ENCODE data around the gene KRT23.

KRT23 gene

GRCh38 chr17:40963838-40964237, 26.4 kb upstream of the KRT23 start:
- Histone ChIP-seq H3K36me3 (ENCODE audit: control insufficient read depth, insufficient read depth, low read length, severe bottlenecking) (no peaks in the 10 kb centered on the region), H3K27me3 (replicated peaks; ENCODE audit: control insufficient read depth, insufficient read depth, low read length) (no peaks in the 10 kb centered on the region), H3K4me1 (ENCODE audit: control insufficient read depth, insufficient read depth, low read length) (no peaks in the 10 kb centered on the region), H3K9ac (ENCODE audit: low read length) (no peak overlapping the region), H3K4me3 (ENCODE audit: low read length) (no peak overlapping the region), H3K9me3 (ENCODE audit: control insufficient read depth, low read length) (no peaks in the 10 kb centered on the region)
- peak; percentile 25 for DNase-seq (ENCODE audit: low read depth)

GRCh38 chr17:40962059-40962561, 24.7 kb upstream of the KRT23 start:
- Histone ChIP-seq H3K4me1 (ENCODE audit: control insufficient read depth, insufficient read depth, low read length) (peaks cover 5% of the 10 kb centered on the region), H3K9ac (ENCODE audit: low read length) (no peak overlapping the region), H3K9me3 (ENCODE audit: control insufficient read depth, low read length) (no peaks in the 10 kb centered on the region), H3K27me3 (replicated peaks; ENCODE audit: control insufficient read depth, insufficient read depth, low read length) (no peaks in the 10 kb centered on the region), H3K4me3 (ENCODE audit: low read length) (no peak overlapping the region), H3K36me3 (ENCODE audit: control insufficient read depth, insufficient read depth, low read length, severe bottlenecking) (no peaks in the 10 kb centered on the region)
- no peak for DNase-seq (ENCODE audit: low read depth)

DNA sequence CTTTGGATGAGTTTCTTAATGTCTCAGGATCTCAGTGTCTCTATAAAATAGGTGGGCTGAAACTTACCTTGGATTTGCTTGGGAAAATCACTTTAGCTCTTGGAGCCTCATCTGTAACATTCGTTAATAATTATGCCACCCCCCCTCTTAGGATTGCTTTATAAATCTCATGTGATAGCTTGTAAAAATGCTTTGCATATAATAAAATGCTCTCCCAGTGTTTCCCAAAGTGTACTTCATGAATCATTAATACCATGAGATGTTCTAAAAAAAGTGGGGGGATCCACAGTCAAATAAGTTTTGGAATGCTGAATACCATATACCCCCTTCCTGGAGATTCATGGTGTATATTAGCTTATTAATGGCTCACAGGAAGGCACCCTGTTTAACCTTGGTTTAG, 24.1 kb upstream of the KRT23 start:
- Histone ChIP-seq H3K9me3 (ENCODE audit: control insufficient read depth, low read length) (no peaks in the 10 kb centered on the region), H3K27me3 (replicated peaks; ENCODE audit: control insufficient read depth, insufficient read depth, low read length) (no peaks in the 10 kb centered on the region), H3K9ac (ENCODE audit: low read length) (no peak overlapping the region), H3K36me3 (ENCODE audit: control insufficient read depth, insufficient read depth, low read length, severe bottlenecking) (no peaks in the 10 kb centered on the region), H3K4me1 (ENCODE audit: control insufficient read depth, insufficient read depth, low read length) (peaks cover 10% of the 10 kb centered on the region), H3K4me3 (ENCODE audit: low read length) (no peak overlapping the region)
- no peak for DNase-seq (ENCODE audit: low read depth)

- no peak for DNase-seq (ENCODE audit: low read depth)
- Histone ChIP-seq H3K9me3 (ENCODE audit: control insufficient read depth, low read length) (no peaks in the 10 kb centered on the region), H3K4me3 (ENCODE audit: low read length) (no peak overlapping the region), H3K9ac (ENCODE audit: low read length) (no peak overlapping the region), H3K4me1 (ENCODE audit: control insufficient read depth, insufficient read depth, low read length) (peaks cover 12% of the 10 kb centered on the region), H3K36me3 (ENCODE audit: control insufficient read depth, insufficient read depth, low read length, severe bottlenecking) (no peaks in the 10 kb centered on the region), H3K27me3 (replicated peaks; ENCODE audit: control insufficient read depth, insufficient read depth, low read length) (no peaks in the 10 kb centered on the region)
Measured at GRCh38 chr17:40960144-40960543, 22.7 kb upstream of the KRT23 start.

DNA sequence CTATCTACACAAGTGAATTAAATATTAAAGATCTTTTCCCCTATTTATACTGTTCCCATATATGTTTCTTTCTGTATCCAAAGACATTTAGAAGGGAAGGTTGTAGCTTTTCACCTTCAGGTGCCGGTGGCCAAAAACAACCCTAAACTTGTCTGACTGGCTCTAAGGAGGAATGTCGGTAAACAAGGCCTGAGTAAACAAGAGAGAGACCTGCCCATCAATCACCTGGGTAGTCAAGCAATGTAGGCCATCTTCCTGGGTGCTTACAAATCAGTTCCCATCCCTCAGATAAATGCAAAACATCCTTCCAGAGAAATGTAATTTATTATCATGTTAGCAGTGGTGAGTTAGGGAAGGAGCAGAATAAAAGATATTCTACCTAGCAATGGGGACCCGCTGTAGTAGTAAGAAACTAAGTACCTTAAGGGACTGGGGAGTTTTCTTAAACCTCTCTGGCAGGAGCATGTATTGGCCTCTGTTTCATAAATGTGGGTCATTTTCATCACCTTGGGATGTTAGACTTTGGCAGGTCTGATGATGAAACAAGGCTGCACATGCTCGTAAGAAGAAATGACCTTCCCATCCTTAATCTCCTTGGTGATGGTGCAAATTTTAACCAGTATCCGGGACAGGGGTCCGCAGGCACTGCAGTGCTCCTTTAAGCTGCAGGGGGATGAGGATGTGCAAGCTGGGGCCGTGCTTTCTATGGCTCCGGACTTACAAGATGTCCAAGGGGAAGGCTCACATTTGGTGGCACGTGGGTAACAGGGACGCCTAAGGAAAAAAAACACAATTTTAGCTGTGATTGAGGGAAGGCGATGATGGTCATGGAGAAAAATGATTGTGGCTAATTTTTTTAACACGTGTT, 20.9 kb upstream of the KRT23 start:
- Histone ChIP-seq H3K27me3 (replicated peaks; ENCODE audit: control insufficient read depth, insufficient read depth, low read length) (no peaks in the 10 kb centered on the region), H3K4me3 (ENCODE audit: low read length) (no peak overlapping the region), H3K9ac (ENCODE audit: low read length) (no peak overlapping the region), H3K9me3 (ENCODE audit: control insufficient read depth, low read length) (no peaks in the 10 kb centered on the region), H3K36me3 (ENCODE audit: control insufficient read depth, insufficient read depth, low read length, severe bottlenecking) (no peaks in the 10 kb centered on the region), H3K4me1 (ENCODE audit: control insufficient read depth, insufficient read depth, low read length) (peaks cover 24% of the 10 kb centered on the region)
- no peak for DNase-seq (ENCODE audit: low read depth)

- peak; percentile 77 for DNase-seq (ENCODE audit: low read depth)
- H3K36me3 ChIP-seq (ENCODE audit: control insufficient read depth, insufficient read depth, low read length, severe bottlenecking): no peaks in the 10 kb centered on the region
- H3K27me3 ChIP-seq (replicated peaks; ENCODE audit: control insufficient read depth, insufficient read depth, low read length): no peaks in the 10 kb centered on the region
- H3K4me1 ChIP-seq (ENCODE audit: control insufficient read depth, insufficient read depth, low read length): peaks cover 40% of the 10 kb centered on the region
- H3K4me3 ChIP-seq (ENCODE audit: low read length): no peak overlapping the region
- H3K9ac ChIP-seq (ENCODE audit: low read length): no peak overlapping the region
- H3K9me3 ChIP-seq (ENCODE audit: control insufficient read depth, low read length): no peaks in the 10 kb centered on the region
Measured at GRCh38 chr17:40956401-40957254, 19.2 kb upstream of the KRT23 start.

DNA sequence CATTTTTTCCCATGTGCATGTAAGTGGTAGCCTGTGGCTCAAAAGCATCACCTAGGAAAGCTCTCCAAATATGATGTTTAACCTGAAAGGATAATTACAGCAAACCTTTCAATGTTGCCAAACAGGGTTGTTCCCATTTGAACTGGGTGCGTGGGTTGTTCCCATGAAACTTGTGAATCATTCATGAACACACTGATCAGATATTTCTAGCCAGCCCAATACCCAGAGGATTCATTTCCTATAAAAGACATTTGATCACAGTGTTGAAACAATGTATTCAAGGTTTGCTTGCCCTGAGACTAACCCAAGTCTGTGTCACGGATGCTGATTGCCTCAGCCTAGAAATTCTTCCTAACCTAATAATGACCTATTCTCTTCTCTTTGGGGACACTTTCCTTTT, 16.4 kb upstream of the KRT23 start:
- no peaks in the 10 kb centered on the region for H3K9me3 ChIP-seq (ENCODE audit: control insufficient read depth, low read length)
- peaks cover 45% of the 10 kb centered on the region for H3K4me1 ChIP-seq (ENCODE audit: control insufficient read depth, insufficient read depth, low read length)
- peak; percentile 46 for DNase-seq (ENCODE audit: low read depth)
- no peaks in the 10 kb centered on the region for H3K27me3 ChIP-seq (replicated peaks; ENCODE audit: control insufficient read depth, insufficient read depth, low read length)
- no peak overlapping the region for H3K4me3 ChIP-seq (ENCODE audit: low read length)
- H3K36me3 ChIP-seq (ENCODE audit: control insufficient read depth, insufficient read depth, low read length, severe bottlenecking): no peaks in the 10 kb centered on the region
- no peak overlapping the region for H3K9ac ChIP-seq (ENCODE audit: low read length)

GRCh38 chr17:40952661-40953060, 15.2 kb upstream of the KRT23 start:
- Histone ChIP-seq H3K27me3 (replicated peaks; ENCODE audit: control insufficient read depth, insufficient read depth, low read length) (no peaks in the 10 kb centered on the region), H3K9me3 (ENCODE audit: control insufficient read depth, low read length) (no peaks in the 10 kb centered on the region), H3K36me3 (ENCODE audit: control insufficient read depth, insufficient read depth, low read length, severe bottlenecking) (no peaks in the 10 kb centered on the region), H3K4me1 (ENCODE audit: control insufficient read depth, insufficient read depth, low read length) (peaks cover 45% of the 10 kb centered on the region), H3K9ac (ENCODE audit: low read length) (no peak overlapping the region), H3K4me3 (ENCODE audit: low read length) (no peak overlapping the region)
- peak; percentile 87 for DNase-seq (ENCODE audit: low read depth)

GRCh38 chr17:40952154-40952553, 14.7 kb upstream of the KRT23 start:
- Histone ChIP-seq H3K9ac (ENCODE audit: low read length) (peak overlapping the region; percentile 2), H3K27me3 (replicated peaks; ENCODE audit: control insufficient read depth, insufficient read depth, low read length) (no peaks in the 10 kb centered on the region), H3K4me3 (ENCODE audit: low read length) (no peak overlapping the region), H3K36me3 (ENCODE audit: control insufficient read depth, insufficient read depth, low read length, severe bottlenecking) (no peaks in the 10 kb centered on the region), H3K4me1 (ENCODE audit: control insufficient read depth, insufficient read depth, low read length) (peaks cover 40% of the 10 kb centered on the region), H3K9me3 (ENCODE audit: control insufficient read depth, low read length) (no peaks in the 10 kb centered on the region)
- no peak for DNase-seq (ENCODE audit: low read depth)

DNA sequence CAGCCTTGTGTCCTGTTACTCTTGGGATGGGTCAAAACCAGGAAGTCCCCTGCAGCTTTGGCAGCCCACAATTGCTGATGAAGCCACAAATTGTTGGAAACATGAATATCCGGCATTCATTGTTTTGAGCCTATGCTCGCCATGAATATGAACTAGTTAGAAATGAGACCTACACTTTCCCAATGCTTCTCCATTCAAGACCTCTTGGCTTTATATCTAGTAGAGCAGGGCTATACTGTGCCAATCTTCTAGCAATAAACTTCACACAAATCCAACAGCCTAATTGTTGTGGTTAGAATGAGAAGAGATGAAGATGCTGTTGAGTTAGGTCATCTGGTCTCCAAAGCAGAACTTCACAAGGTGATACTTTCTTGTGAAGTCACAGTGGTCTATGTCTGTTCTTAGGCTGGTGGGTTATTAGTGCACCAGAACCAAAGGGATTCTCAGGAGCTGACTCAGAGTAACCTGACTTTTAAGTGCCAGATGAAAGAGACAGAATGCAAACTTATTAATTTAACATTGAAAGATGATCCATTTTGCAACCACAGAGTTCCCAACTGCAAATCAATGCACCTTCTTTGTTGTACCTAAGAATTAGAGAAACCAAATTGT, 13.7 kb upstream of the KRT23 start:
- no peak for DNase-seq (ENCODE audit: low read depth)
- H3K4me3 ChIP-seq (ENCODE audit: low read length): no peak overlapping the region
- H3K27me3 ChIP-seq (replicated peaks; ENCODE audit: control insufficient read depth, insufficient read depth, low read length): no peaks in the 10 kb centered on the region
- H3K9ac ChIP-seq (ENCODE audit: low read length): no peak overlapping the region
- H3K9me3 ChIP-seq (ENCODE audit: control insufficient read depth, low read length): no peaks in the 10 kb centered on the region
- H3K4me1 ChIP-seq (ENCODE audit: control insufficient read depth, insufficient read depth, low read length): peaks cover 33% of the 10 kb centered on the region
- H3K36me3 ChIP-seq (ENCODE audit: control insufficient read depth, insufficient read depth, low read length, severe bottlenecking): no peaks in the 10 kb centered on the region

- H3K27me3 ChIP-seq (replicated peaks; ENCODE audit: control insufficient read depth, insufficient read depth, low read length): no peaks in the 10 kb centered on the region
- H3K9ac ChIP-seq (ENCODE audit: low read length): no peak overlapping the region
- no peak for DNase-seq (ENCODE audit: low read depth)
- no peaks in the 10 kb centered on the region for H3K9me3 ChIP-seq (ENCODE audit: control insufficient read depth, low read length)
- no peaks in the 10 kb centered on the region for H3K36me3 ChIP-seq (ENCODE audit: control insufficient read depth, insufficient read depth, low read length, severe bottlenecking)
- H3K4me3 ChIP-seq (ENCODE audit: low read length): no peak overlapping the region
- H3K4me1 ChIP-seq (ENCODE audit: control insufficient read depth, insufficient read depth, low read length): peaks cover 33% of the 10 kb centered on the region
Measured at GRCh38 chr17:40950176-40950575, 12.7 kb upstream of the KRT23 start.
